Ecto neural progenitor cell (in vitro differentiated cells): Measurements from ENCODE around the gene PSMD1.
"Not testable (repeated sequence)": the region's sequence is repeated elsewhere in the genome, so short reads cannot be mapped to it uniquely, and the experiment has no call there.

Experiments
- DNase-seq: peaks from one replicate; pipeline ENCODE4 v3.0.0-alpha.2; 2018; ENCODE audit warnings: low spot score

Gene PSMD1

DNA sequence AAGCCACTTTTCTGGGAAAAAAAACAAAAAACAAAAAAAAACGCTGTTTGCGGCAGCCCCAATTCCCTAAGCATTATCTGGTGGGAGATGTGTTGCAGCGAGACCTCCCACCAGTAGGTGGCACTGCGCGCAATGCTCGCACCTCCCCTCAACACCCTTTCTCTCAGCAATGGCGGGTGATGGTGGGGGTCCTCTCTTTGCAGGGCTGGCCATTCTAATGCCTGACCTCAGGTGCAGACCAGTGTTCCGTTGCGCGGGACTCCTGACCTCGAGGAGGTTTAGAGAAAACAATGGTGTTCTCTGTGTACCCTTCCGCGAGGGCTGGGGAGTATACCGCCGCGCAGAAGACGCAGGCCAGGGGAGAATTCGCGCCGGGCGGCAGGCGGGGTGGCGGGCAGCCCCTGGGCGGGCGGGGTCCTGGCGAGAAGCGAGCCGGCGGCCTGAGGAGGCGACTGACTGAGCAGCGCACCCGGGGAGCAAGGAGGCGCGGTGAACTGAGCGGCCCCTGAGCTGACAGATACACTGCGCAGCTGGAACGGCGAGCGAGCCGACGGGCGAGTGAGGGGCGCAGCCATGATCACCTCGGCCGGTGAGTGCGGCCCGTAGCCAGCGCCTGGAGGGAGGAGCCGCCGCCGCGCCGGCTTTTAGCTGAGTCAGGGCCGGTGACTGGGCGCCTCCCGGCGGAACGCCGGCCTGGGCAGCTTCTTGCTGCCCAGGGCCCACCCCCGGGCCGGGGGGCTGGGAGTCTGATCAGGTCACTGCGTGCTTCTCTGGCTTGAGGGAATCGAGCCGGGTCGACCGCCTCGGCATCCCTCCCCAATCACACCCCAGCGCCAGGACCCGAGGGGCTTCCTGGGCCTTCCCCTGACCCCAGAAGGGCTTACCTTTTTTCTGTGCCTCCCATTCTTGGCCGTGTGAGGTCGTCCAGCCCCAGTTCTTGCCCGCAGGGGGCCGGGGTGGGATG, at the start of gene PSMD1:
Gene PSMD1 (plus strand): TSS at position 415 of the 964 bp plus-strand sequence. CDS start 159 bp downstream, at position 574.
- peak; percentile 96 for DNase-seq

DNA sequence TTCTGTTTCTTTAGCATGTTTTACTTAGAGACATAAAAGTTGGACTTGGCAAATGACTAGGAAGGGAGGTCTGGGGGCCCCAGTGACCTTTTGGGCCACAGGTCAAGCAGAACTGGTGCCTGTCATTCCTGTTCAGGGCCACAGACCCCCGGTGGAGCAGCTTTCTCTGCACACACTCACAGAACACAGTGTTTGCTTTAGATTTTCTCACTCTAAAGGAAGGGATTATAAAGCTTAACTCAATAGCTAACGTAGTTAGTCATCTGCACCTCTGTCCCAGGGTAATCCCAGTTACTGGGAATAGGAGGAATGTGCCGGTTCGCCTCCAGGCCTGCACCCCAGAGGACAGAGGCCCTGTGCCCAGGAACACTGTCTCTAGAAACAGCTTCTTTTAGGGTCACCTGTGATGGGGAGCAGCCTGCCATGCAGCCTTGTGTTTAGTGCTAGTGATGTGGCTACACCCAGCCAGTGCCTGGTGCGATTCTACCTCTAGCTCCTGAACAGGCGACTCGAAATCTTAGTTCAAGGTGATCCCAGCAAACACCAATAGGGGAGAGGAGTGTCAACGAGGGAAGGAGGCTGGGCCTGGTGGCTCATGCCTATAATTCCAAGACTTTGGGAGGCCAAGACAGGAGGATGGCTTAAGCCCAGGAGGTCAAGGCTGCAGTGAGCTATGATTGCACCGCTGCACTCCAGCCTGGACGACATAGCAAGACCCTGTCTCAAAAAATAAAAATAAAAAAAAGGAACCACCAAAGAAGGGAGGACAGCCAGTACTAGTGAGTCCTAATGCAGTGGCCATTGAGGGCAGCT, 49.2 kb upstream of the PSMD1 start:
- no peak for DNase-seq

DNA sequence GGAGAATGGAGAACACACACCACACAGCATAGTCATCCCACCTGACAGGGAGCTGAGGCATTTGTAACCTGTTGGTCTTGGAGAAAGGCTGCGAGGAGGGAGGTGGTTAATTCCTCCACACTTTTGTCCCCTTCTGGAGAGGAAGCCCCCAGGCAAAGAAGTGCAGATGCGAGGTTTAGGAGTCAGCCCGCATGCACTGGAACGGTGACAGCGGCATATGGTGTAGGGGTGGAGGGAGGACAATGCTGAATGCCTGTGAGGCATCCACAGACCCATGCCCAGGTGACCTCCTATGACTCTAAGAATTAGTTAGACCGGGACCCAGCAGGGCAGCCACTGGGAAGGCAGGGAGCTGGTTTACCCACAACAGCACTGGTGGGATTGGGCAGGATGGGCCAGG, 48.5 kb upstream of the PSMD1 start:
- no peak for DNase-seq

DNA sequence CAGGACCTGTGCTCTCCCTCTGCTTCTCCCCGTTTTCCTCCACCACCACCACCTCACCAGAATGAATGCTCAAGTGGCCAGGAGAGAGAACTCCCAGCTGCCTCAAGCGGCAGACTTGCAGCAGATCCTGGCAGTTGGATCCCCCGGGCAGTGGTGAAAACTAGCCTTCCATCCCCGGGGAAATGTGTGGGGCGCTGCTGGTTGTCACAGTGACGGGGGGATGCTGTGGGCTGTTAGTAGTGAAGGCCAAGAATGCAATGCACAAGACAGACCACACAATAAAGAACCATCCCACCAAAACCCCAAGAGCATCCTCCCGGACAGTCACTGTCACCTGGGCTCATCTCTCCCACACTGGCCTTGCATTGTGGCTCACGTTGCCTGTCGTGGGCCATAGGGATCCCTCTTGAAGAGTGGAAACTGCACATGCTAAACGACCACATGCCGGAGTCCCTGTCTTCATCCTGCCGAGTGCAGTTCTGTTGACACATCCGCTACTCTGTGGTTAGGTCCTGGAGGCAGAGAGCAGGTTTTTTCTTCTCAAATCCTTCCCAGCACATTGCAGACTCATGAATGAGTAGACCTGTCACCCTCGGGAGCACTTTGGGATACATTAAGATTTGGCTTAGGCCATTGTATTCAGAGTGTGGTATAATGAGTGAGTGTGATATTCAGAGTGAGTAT, 47.3 kb upstream of the PSMD1 start:
- no peak for DNase-seq

DNA sequence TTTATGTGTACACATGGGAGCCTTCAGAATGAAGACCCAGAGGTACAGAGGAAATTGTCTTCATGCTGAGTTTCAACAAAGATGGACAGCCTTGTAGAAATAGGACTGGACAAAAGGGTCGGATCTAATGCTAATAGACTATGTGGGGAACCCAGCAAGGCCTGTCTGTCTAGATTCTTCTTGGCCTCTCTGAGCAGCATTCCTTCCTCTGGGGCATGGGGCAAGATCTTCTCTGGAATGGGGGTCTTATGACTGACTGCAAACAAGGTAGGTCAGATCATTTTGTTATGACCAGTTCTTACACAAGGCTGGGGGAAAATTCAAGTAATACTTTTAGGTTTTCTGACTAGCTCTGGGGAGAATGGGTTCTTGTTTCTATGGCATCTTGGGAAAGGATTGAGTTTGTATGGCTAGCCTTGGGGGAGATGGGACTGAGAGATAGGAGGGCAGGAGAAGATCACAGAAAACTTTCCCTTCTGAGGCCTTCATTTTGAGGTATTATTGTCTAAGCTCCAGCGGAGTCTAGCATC, 46.4 kb upstream of the PSMD1 start:
- DNase-seq, result no peak

DNA sequence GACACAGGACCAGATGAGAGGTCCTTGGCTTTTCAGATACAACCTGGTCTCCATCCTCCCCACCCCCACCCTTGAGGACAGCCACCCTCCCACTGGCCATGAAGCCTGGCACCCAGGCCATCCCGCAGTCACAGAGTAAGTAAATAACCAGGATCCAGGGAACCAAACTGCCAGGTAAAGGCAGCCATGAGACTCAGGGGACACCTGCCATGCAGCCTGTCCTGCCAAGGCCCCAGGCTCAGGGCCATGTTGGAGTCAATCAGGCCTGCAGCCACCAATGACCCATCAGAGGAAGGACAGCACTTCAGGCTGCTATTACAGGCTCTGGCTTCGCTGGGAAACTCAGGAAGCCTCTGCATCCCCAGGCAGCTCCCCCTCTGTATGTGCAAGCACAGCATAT, 45.1 kb upstream of the PSMD1 start:
- DNase-seq, result no peak

DNA sequence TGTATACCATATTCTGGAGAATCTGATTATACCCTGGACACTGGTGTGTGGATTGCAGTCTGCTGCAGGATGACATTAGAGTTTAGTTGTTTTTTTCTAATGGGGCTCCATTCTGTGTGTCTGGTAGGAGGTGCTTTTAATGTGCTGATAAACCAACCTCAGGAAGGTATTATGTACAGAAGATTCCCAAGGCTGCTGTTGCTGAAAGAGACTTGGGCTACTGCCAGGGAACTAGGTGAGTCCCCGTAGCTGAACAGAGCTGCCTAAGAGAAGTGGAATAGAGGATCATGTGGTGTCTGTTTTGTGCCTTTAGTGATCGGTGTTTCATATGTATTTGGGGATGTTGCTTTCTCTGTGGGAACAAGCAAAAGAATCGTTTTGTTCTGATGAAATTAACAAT, 44.2 kb upstream of the PSMD1 start:
- DNase-seq, result no peak

DNA sequence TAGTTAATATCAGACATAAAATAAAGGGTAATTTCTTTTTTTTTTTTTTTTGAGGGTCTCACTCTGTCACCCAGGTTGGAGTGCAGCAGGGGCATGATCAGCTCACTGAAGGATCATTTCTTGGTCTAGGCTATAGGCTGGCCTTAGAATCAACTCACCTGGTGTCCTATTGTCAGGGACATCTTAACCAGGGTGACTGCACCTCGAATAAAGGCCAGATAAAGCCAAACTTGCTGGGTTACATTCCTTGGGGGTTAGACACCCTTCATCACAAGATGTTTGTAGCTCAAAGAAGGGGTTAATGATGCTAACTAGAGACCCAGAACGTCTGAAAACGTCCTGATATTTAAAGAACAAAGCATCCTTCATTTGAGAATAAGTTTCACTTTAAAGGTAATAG, 42.8 kb upstream of the PSMD1 start:
- no peak for DNase-seq

DNA sequence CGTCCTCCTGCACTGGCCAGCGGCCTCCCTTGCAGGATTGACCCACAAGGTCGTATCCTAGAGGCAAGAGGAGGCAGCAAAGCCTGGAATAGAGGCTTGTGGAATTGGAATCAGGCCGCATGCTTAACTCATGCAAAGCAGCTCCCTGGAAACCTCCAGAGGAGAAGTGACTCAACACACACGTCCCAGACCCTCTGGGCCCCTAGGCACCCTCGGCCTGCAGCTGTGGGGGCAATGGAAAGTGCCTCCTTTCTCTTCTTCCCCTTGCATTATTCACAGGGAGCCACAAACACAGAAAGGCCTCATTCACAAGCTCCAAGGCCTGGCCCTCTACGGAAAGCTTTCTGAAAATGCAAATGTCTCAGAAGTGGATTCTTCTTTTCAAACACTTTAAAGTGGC, 41.2 kb upstream of the PSMD1 start:
- DNase-seq, result no peak

DNA sequence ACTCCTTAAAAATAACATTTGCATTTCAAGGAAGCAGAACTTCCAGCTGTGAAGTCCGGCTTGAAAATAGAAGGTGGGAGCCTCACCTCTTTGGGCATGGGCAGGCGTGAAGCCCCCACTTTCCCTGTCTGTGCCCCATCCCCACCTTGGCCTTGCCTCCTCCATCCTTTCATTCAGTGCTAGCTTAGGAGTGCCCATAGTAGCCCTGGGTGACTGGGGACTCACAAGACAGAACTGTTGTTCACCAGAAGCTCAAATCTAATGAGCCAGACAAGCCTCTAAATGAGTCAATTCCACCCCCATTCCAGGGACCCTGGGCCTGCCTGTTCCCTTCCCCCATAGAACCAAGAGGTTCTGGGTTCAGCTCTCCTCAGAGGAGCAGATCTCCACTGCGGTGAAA, 40.7 kb upstream of the PSMD1 start:
- DNase-seq, result no peak

DNA sequence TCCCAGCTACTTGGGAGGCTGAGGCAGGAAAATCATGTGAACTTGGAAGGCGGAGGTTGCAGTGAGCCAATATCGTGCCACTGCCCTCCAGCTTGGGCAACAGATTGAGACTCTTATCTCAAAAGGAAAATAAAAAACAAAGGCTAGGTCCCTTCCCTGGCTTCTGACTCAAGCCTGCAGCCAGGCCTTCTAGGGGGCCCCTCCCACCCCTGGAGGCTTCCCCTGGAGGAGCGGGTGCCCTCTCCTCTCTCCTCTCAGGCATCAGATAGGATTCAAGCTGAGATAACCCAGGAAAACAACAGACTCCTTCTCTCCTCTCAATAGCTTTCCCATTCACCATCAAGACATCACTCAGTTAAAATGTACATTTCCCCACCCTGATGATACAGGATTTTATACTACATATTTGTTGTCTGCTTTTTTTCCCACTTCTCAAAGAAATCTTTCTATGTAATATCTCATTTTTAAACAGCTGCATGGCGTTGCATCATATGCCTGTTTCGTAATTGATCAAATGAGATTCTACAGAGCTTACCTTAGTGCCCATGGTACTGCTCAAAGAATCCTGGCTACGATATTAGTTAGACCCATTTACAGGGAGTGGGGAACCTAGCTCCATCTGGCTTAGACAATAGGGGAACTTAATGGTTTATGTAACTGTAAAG, 40.0 kb upstream of the PSMD1 start:
- no peak for DNase-seq

DNA sequence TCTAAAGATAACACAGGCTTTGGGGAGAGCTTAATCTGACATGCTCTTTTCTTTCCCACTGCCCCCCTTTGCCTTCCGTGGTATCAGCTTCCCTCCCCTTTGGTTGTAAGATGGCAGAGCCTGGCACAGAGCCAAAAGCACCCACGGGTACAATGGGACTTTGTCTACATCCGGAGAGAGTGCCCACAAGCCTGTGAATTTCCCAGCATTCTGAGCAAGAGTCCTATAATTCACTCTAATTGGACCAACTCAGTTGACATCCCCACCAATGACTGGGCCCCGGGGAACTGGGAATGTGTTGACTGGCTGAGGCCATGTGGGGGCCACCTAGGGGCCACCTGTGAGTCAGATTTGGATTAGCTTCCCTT, 39.5 kb upstream of the PSMD1 start:
- DNase-seq, result no peak

DNA sequence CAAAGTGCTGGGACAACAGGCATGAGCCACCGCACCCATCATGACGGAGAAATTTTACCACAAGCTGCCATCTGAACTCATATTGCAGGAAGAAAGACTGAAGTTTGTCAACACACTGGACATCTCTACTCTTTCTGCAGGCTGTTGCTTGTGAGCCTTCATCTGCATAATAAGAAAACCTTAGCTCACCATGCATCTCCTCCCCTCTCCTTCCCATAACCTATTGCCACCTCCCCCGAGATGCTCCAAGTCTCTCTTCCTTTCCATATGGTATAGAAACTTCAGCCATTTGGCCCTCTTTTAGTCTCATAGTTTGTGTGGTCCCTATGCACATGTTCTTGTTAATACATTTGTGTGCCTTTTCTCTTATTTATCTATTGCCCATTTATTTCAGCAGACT, 38.5 kb upstream of the PSMD1 start:
- no peak for DNase-seq

DNA sequence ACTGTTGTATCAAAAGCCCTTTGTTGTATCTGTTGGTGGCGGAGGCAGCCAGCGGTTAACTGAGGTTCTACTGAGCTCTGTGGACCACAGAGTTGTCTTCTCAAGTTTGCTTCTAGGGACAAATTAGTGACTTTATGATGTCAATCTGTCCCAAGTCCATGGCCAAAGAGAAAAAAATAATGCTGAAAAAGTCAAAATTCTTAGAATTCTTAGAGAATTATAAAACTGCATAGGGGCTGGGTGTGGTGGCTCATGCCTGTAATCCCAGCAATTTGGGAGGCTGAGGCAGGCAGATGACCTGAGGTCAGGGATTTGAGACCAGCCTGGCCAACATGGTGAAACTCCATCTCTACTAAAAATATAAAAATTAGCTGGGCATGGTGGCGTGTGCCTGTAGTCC, 31.6 kb upstream of the PSMD1 start:
- not testable (repeated sequence) for DNase-seq

DNA sequence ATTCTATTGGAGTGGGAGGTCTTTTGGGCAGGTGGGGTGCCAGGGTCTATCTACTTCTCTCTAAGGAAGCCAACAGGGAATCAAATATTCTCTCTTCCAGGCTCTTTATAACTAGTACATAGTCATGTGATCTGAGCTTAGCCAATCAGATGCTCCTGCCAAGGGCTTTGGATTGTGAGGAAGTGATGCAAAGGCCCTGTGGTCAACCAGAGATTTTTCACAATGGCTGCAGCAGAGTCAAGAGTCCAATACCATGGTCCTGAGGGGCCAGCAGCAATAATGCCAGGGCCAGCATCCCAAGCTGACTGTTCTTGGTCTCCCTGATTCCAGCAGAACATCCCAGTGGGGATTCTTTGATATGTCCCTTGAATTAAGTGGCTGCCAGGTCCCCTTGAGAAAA, 27.8 kb upstream of the PSMD1 start:
- no peak for DNase-seq

DNA sequence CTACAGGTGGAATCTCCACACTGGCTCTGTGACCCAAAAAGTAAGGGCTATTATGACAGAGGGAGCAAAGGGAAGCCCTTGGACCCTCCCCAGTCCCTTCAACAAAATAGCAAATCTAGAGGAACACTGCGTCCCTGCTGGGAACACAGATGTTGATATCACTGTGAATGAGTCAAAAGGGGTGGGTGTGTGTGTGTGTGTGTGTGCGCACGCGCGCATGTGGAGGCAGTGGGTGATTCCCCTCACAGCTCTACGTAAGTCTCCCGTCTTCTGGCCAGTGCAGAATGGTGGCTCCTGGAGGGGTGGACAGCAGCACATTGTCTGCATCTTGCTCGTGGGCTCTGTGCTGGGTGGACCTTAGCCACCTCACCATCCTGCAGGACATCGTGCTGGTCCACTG, 27.1 kb upstream of the PSMD1 start:
- DNase-seq, result no peak

DNA sequence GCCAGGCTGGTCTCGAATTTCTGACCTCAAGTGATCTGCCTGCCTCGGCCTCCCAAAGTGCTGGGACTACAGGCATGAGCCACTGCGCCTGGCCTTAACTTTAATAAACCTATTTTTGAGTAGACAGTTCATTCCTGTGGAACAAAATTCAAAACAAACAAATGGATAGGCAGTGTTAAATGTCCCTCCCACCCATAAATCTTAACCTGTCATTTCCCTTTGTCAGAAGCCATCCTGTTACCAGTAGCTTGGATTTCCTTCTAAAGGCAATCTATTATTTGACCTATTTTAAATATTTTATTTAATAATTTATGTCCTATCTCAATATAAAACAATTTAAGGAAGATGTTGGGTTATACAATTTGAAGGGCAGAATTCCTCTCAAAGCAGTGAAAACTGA, 25.9 kb upstream of the PSMD1 start:
- no peak for DNase-seq

DNA sequence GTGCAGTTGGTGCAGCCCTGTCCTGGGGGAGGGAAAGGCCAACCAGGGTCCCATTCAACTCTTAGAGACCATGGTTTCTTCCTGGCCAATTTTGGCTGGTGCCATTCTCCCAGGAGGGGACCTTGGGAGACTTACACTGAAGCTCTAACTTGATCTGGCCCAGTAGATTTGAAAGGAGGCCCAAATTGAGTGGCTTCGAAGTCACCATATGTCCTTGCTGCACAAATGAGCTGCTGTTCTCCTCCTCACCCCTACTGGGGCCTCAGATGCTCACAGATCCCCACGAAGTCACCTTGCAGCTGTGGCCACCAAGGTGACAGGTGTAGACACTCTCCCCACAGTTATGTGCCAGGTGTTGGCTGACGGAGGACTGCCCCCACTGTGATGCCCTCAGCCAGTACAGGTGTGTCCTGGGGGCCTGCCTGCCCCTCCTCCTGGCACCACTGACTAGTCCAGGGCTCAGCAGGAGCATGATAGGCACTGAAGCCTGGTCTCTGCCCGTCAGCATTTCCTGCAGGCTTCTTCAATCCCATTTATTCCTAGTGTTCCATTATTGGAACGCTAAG, 24.0 kb upstream of the PSMD1 start:
- DNase-seq, result no peak

DNA sequence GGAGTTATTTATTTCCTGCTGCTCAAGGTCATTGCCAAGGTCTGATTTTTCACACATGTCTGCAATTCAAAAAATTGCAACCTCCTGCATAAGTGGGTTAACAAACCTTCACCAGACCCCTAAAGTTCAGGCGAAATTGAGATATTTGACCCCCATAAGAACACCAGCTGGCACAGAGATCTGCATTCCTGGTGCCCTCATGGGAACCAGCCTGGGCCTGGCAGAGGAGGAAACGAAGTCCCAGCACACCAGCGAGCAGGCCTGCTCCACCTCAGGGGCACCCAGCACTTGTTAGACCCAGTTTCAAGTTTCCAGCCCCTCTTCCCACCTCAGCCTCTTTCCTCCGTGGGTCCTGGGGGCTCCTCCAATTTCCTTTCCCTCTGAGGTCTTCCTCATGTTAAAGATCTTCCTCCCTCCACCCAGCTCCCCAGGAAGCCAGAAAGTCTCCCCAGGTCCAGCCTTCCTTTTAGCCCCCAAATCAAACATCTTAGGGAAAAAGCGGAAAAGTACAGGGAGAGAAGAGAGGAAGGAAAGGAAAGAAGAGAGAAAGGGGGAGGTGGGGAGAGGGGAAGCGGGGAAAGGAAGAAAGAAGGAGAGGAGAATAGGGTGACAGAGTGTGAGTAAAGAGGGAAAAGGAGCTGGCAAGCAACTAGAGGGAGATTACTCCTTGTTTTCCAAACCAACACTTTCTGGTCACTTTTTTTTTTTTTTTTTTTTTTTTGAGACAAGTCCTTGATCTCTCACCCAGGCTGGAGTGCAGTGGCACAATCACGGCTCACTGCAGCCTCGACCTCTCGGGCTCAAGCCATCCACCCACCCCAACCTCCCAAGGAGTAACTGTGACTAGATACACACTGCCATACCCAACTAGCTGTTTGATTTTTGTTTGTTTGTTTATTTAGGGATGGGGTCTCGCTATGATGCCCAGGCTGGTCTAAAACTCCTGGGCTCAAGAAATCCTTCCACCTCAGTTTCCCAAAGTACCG, 23.2 kb upstream of the PSMD1 start:
- no peak for DNase-seq

DNA sequence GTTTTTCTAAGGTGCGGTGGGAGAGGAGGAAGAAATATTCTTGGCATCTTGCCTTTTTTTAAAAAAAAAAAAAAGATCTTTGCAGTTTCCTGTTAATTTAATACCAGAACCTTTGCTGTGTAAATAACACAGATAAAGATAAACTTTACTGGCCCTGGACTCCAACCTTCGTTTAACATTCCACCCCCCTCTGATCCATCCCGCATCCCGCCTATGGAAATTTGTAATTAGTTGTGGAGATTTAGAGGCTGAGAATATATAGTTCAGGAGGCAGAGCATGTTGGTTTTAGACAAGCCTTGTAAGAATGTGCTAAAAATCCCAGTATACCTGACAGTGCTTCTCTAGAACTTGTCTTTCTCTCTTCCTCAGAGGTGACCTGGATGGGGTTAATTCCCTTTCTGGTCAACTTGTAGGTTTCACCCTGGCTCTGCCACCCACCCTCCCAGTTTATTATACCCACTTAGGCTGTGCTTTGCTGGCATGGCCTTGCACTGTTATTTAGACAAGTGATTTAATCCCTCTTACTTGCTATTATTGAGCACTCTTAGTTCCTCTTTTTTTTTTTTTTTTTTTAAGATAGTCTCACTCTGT, 22.3 kb upstream of the PSMD1 start:
- no peak for DNase-seq
